Measurements from ENCODE around the gene IL27RA. TPM values are rescaled to one million over a fixed set of nuclear protein-coding genes. Genes with fewer than 3 reads are reported as not detected.
"Not testable (repeated sequence)": the region's sequence is repeated elsewhere in the genome, so short reads cannot be mapped to it uniquely, and the experiment has no call there.

Gene IL27RA
- total RNA-seq, 2 experiments from 2014 or later = 55.5 to 58.1 TPM

GRCh38 chr19:14047866-14048265, 16.3 kb downstream of the IL27RA start:
- not testable (repeated sequence) for DNase-seq, H3K4me3 Mint-ChIP-seq, H3K9me3 Mint-ChIP-seq, H3K27ac Mint-ChIP-seq, H3K27me3 Mint-ChIP-seq, H3K4me1 Mint-ChIP-seq
- POLR2A ChIA-PET = interaction anchor here (1.0 to 1.1 kb wide), 3 partner anchors 9 to 86 kb away, joined by 3 read pairs; no protein-coding TSS in a partner anchor
- CTCF ChIA-PET = interaction anchor here (0.6 to 4.1 kb wide), 11 partner anchors 12 to 168 kb away, joined by 3 to 37 read pairs (median 5); partner anchors contain the start of gene DCAF15
- peaks cover 55% of the 10 kb centered on the region for H3K36me3 Mint-ChIP-seq (ENCODE audit: low read depth)

- DNase-seq = peak; percentile 75
- Mint-ChIP-seq H3K4me1 (peaks cover 2% of the 10 kb centered on the region), H3K27ac (no peak overlapping the region), H3K36me3 (ENCODE audit: low read depth) (peaks cover 55% of the 10 kb centered on the region), H3K4me3 (no peak overlapping the region), H3K27me3 (no peaks in the 10 kb centered on the region), H3K9me3 (no peaks in the 10 kb centered on the region)
- CTCF ChIA-PET = interaction anchor here (0.6 to 4.1 kb wide), 12 partner anchors 11 to 169 kb away, joined by 3 to 37 read pairs (median 4); partner anchors contain the start of gene DCAF15
- POLR2A ChIA-PET = interaction anchor here (1.0 to 1.1 kb wide), 3 partner anchors 8 to 87 kb away, joined by 3 read pairs; no protein-coding TSS in a partner anchor
These were observed 17.0 kb downstream of the IL27RA start for GRCh38 chr19:14048443-14049153.

DNA sequence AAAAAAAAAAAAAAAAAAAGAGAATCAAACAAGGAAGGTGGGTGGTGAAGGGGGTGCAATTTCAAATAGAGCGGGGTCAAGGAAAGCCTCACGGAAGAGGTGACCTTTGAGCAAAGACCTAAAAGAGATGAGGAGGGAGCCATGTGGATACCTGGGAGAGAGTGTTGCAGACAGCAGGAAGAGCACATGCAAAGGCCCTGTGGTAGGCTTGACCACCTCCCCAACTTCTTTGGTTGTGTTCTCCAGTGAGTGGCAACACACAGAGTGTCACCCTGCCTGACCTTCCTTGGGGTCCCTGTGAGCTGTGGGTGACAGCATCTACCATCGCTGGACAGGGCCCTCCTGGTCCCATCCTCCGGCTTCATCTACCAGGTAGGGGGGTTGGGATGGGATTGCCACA, 18.9 kb downstream of the IL27RA start:
- Mint-ChIP-seq H3K4me3 (no peak overlapping the region), H3K36me3 (ENCODE audit: low read depth) (peaks cover 56% of the 10 kb centered on the region), H3K9me3 (no peaks in the 10 kb centered on the region), H3K27ac (no peak overlapping the region), H3K27me3 (no peaks in the 10 kb centered on the region), H3K4me1 (peaks cover 2% of the 10 kb centered on the region)
- POLR2A ChIA-PET = interaction anchor here (0.9 to 1.3 kb wide), 3 partner anchors 8 to 65 kb away, joined by 3 read pairs; no protein-coding TSS in a partner anchor
- no peak for DNase-seq
- CTCF ChIA-PET = interaction anchor here (1.0 to 4.1 kb wide), 3 partner anchors 10 to 24 kb away, joined by 3 to 37 read pairs (median 3); no protein-coding TSS in a partner anchor

DNA sequence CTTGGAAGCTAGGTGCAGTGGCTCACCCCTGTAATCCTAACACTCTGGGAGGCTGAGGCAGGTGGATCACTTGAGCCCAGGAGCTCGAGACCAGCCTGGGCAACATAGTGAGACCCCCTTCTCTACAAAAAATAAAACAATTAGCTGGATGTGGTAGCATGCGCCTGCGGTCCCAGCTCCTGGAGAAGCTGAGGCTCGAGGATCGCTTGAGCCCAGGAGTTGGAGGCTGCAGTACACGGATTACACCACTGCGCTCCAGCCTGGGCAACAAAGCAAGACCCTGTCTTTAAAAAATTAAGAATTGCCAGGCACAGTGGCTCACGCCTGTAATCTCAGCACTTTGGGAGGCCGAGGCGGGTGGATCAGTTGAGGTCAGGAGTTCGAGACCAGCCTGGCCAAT, 19.4 kb downstream of the IL27RA start:
- DNase-seq, H3K27ac Mint-ChIP-seq, H3K27me3 Mint-ChIP-seq, H3K4me1 Mint-ChIP-seq, H3K4me3 Mint-ChIP-seq, H3K9me3 Mint-ChIP-seq: not testable (repeated sequence)
- CTCF ChIA-PET = interaction anchor here (1.0 to 4.1 kb wide), 3 partner anchors 9 to 23 kb away, joined by 3 to 37 read pairs (median 3); no protein-coding TSS in a partner anchor
- POLR2A ChIA-PET = interaction anchor here (1.2 to 1.3 kb wide), 3 partner anchors 9 to 65 kb away, joined by 3 read pairs; no protein-coding TSS in a partner anchor
- peaks cover 54% of the 10 kb centered on the region for H3K36me3 Mint-ChIP-seq (ENCODE audit: low read depth)

- CTCF ChIA-PET = interaction anchor here (1.3 to 1.8 kb wide), 3 partner anchors 9 to 84 kb away, joined by 3 to 7 read pairs (median 5); partner anchors contain the start of genes ASF1B and MISP3
- Mint-ChIP-seq H3K27me3 (peaks cover 3% of the 10 kb centered on the region), H3K4me1 (peaks cover 2% of the 10 kb centered on the region), H3K4me3 (no peak overlapping the region), H3K9me3 (no peaks in the 10 kb centered on the region), H3K36me3 (ENCODE audit: low read depth) (peaks cover 45% of the 10 kb centered on the region), H3K27ac (no peak overlapping the region)
- POLR2A ChIA-PET = interaction anchor here (1.0 to 1.2 kb wide), 2 partner anchors 8 to 20 kb away, joined by 3 to 4 read pairs; partner anchors contain the start of gene IL27RA
- DNase-seq = no peak
These were observed 20.4 kb downstream of the IL27RA start for GRCh38 chr19:14051980-14052379.

DNA sequence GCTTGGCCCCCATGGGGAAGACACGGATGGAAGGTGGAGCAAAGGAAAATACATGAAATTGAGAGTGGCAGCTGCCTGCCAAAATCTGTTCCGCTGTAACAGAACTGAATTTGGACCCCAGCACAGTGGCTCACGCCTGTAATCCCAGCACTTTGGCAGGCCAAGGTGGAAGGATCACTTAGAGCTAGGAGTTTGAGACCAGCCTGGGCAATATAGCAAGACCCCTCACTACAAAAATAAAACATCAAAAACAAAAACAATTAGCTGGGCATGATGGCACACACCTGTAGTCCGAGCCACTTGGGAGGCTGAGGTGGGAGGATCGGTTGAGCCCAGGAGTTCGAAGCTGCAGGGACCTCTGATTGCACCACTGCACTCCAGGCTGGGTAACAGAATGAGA, 20.9 kb downstream of the IL27RA start:
- Mint-ChIP-seq H3K4me1 (peaks cover 2% of the 10 kb centered on the region), H3K27ac (no peak overlapping the region), H3K27me3 (peaks cover 4% of the 10 kb centered on the region), H3K4me3 (no peak overlapping the region), H3K36me3 (ENCODE audit: low read depth) (peaks cover 44% of the 10 kb centered on the region), H3K9me3 (no peaks in the 10 kb centered on the region)
- ChIA-PET POLR2A (interaction anchor here (1.0 kb wide), 2 partner anchors 12 to 21 kb away, joined by 4 to 5 read pairs; partner anchors contain the start of gene IL27RA), CTCF (interaction anchor here (1.3 to 1.8 kb wide), 3 partner anchors 9 to 84 kb away, joined by 3 to 7 read pairs (median 5); partner anchors contain the start of genes ASF1B and MISP3)
- DNase-seq = no peak

DNA sequence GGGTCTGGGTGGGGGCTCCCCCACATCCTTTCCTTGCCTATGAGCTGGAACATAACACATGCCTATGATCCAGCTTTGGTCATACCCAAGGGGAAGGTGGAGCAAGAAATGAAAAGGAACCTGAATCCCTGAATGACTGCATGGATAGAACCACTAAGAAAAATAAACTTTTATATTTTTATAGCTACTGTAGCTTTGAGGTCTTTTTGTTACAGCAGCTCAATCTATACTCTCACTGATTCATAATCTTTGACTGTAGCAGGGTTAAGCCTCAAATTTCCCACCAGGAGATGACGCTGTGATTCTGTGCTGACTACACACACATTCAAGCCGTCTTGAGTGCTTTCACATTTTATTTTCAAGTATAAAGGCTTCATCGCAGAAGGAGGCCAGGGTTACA, 21.5 kb downstream of the IL27RA start:
- H3K9me3 Mint-ChIP-seq = no peaks in the 10 kb centered on the region
- H3K27ac Mint-ChIP-seq = no peak overlapping the region
- ChIA-PET POLR2A (interaction anchor here (1.0 kb wide), 1 partner anchor 13 kb away, joined by 5 read pairs; no protein-coding TSS in a partner anchor), CTCF (interaction anchor here (1.3 to 1.8 kb wide), 3 partner anchors 10 to 83 kb away, joined by 3 to 7 read pairs (median 5); partner anchors contain the start of genes ASF1B and MISP3)
- peaks cover 9% of the 10 kb centered on the region for H3K27me3 Mint-ChIP-seq
- peaks cover 44% of the 10 kb centered on the region for H3K36me3 Mint-ChIP-seq (ENCODE audit: low read depth)
- H3K4me1 Mint-ChIP-seq = peaks cover 6% of the 10 kb centered on the region
- DNase-seq = no peak
- H3K4me3 Mint-ChIP-seq = no peak overlapping the region

- CTCF ChIA-PET = interaction anchor here (1.2 to 1.8 kb wide), 4 partner anchors 10 to 83 kb away, joined by 3 to 7 read pairs (median 4); partner anchors contain the start of genes ASF1B and MISP3
- Mint-ChIP-seq H3K4me3 (no peak overlapping the region), H3K4me1 (peaks cover 9% of the 10 kb centered on the region), H3K27me3 (peaks cover 14% of the 10 kb centered on the region), H3K36me3 (ENCODE audit: low read depth) (peaks cover 40% of the 10 kb centered on the region), H3K9me3 (no peaks in the 10 kb centered on the region), H3K27ac (no peak overlapping the region)
- POLR2A ChIA-PET = interaction anchor here (1.0 kb wide), 1 partner anchor 13 kb away, joined by 5 read pairs; no protein-coding TSS in a partner anchor
- DNase-seq = no peak
These were observed 21.9 kb downstream of the IL27RA start for GRCh38 chr19:14053500-14053899.

DNA sequence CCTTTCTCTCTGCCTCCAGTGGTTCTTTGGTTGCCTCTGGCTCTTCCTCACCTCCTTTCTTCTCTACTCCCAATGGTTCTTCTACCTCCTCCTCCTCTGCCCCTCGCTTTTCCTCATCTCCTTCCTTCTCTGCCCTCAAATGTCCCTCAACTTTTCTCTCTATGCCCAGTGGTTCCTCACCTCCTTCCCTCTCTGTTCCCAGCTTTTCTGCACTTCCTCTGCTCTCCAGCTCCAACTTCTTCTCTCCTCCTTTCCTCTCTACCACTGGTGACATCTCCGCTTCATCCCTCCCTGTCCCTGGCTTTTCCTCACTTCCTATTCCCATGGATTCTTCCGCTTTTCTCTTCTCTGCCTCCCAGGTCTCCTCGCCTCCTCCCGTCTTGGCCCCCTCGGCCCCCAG, 22.5 kb downstream of the IL27RA start:
- H3K36me3 Mint-ChIP-seq (ENCODE audit: low read depth) = peaks cover 34% of the 10 kb centered on the region
- peaks cover 19% of the 10 kb centered on the region for H3K27me3 Mint-ChIP-seq
- no peaks in the 10 kb centered on the region for H3K9me3 Mint-ChIP-seq
- DNase-seq = no peak
- CTCF ChIA-PET = interaction anchor here (1.2 kb wide), 1 partner anchor 18 kb away, joined by 3 read pairs; no protein-coding TSS in a partner anchor
- H3K4me1 Mint-ChIP-seq = peaks cover 14% of the 10 kb centered on the region
- H3K27ac Mint-ChIP-seq = no peak overlapping the region
- H3K4me3 Mint-ChIP-seq = no peak overlapping the region
- POLR2A ChIA-PET = interaction anchor here (0.8 kb wide), 1 partner anchor 84 kb away, joined by 3 read pairs; no protein-coding TSS in a partner anchor

GRCh38 chr19:14054721-14055120, 23.2 kb downstream of the IL27RA start:
- DNase-seq = no peak
- ChIA-PET POLR2A (interaction anchor here (0.8 kb wide), 1 partner anchor 84 kb away, joined by 3 read pairs; no protein-coding TSS in a partner anchor), CTCF (interaction anchor here (1.2 kb wide), 1 partner anchor 19 kb away, joined by 3 read pairs; no protein-coding TSS in a partner anchor)
- Mint-ChIP-seq H3K4me1 (peaks cover 14% of the 10 kb centered on the region), H3K27me3 (peaks cover 23% of the 10 kb centered on the region), H3K27ac (no peak overlapping the region), H3K4me3 (no peak overlapping the region), H3K36me3 (ENCODE audit: low read depth) (peaks cover 31% of the 10 kb centered on the region), H3K9me3 (no peaks in the 10 kb centered on the region)

GRCh38 chr19:14055396-14055795, 23.8 kb downstream of the IL27RA start:
- no peak for DNase-seq
- Mint-ChIP-seq H3K4me3 (no peak overlapping the region), H3K27ac (no peak overlapping the region), H3K36me3 (ENCODE audit: low read depth) (peaks cover 25% of the 10 kb centered on the region), H3K4me1 (peaks cover 14% of the 10 kb centered on the region), H3K9me3 (no peaks in the 10 kb centered on the region), H3K27me3 (peaks cover 29% of the 10 kb centered on the region)
- CTCF ChIA-PET = interaction anchor here (6.1 kb wide), 1 partner anchor 16 kb away, joined by 86 read pairs; the partner anchor contains the start of gene MISP3
- POLR2A ChIA-PET = no interaction called here

GRCh38 chr19:14056069-14056666, 24.6 kb downstream of the IL27RA start:
- H3K27ac Mint-ChIP-seq = no peak overlapping the region
- H3K27me3 Mint-ChIP-seq = peaks cover 33% of the 10 kb centered on the region
- H3K4me1 Mint-ChIP-seq = peaks cover 14% of the 10 kb centered on the region
- no peak for DNase-seq
- ChIA-PET CTCF (interaction anchor here (1.7 to 6.1 kb wide), 2 partner anchors 15 to 177 kb away, joined by 5 to 86 read pairs; partner anchors contain the start of gene MISP3), POLR2A (interaction anchor here (1.0 to 1.6 kb wide), 3 partner anchors 8 to 70 kb away, joined by 3 to 4 read pairs (median 3); partner anchors contain the start of gene RFX1)
- peaks cover 19% of the 10 kb centered on the region for H3K36me3 Mint-ChIP-seq (ENCODE audit: low read depth)
- no peak overlapping the region for H3K4me3 Mint-ChIP-seq
- no peaks in the 10 kb centered on the region for H3K9me3 Mint-ChIP-seq

Measured in activated CD4-positive, alpha-beta memory T cell treated with anti-CD3 and anti-CD28 coated beads, Interleukin-2, amount 10 ng/mL, durations not matched to agents 7 days and 5 days (primary cell).